ENCODE measurements around the gene PDIK1L. TPM values are rescaled to one million over a fixed set of nuclear protein-coding genes. Genes with fewer than 3 reads are reported as not detected.

Gene PDIK1L
- total and polyA plus RNA-seq, 9 of the 15 experiments (the other 6 are each of a cell fraction or from before 2014, with no cell fraction given): 12.8 to 30.2 (median 21.5) TPM

DNA sequence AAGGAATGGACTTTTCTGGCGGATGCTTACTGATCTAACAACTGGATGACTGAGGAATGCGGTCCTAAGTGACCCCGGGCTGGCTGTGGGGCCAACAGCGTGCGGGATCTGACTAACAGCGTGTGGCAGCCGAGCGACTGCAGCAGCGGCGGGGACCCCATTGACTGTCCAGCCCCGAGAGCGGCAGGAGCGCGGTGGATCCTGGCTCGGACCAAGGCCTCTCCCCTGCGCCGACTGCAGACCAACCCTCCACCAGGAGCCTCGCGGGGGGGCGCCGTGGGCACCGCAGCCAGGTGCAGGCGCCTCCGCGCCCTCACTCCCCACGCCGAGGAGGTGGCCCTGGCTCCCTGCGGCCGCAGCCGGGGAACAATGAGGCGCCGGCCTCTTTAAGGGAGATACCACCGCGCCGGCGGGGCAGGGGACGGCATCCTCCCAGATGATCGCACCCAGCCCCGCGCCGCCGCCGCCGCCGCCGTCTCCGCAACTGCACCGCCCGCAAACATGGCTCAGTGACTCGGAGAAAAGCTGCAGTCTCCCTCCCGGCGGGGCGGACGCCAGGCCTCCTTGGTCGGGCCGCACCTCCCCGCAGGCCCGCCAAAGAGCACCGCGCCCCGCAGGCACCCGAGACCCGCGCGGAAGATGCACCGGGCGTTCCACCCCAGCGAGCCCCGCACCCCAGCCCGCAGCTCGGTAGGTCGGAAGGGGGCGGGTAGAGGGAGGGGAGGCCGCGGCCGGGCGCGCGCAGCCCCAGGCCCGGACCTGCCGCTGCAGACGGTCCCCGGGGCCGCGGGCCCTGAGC is 694 bp upstream of the PDIK1L start (continued):
- TF ChIP-seq ZNF561 (CRISPR knock-in tag; conservative IDR thresholded peaks at IDR 0.05): no peak
- TF ChIP-seq, protein P1, sequence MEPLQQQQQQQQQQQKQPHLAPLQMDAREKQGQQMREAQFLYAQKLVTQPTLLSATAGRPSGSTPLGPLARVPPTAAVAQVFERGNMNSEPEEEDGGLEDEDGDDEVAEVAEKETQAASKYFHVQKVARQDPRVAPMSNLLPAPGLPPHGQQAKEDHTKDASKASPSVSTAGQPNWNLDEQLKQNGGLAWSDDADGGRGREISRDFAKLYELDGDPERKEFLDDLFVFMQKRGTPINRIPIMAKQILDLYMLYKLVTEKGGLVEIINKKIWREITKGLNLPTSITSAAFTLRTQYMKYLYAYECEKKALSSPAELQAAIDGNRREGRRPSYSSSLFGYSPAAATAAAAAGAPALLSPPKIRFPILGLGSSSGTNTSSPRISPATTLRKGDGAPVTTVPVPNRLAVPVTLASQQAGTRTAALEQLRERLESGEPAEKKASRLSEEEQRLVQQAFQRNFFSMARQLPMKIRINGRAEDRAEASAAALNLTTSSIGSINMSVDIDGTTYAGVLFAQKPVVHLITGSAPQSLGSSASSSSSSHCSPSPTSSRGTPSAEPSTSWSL (CRISPR knock-in tag; IDR thresholded peaks at IDR 0.05; ENCODE audit: borderline replicate concordance): peak; percentile 15; the same call in 1 of the 2 replicates
- 0 out of 2 replicates have a peak, but pooled peaks have one; percentile 20 for TF ChIP-seq ZNF584 (CRISPR knock-in tag; IDR thresholded peaks at IDR 0.05; ENCODE audit: low read depth)
- no peak for TF ChIP-seq ADNP (tag; IDR thresholded peaks at IDR 0.05)
- TF ChIP-seq ZNF79 (CRISPR knock-in tag; IDR thresholded peaks at IDR 0.05; ENCODE audit: low read depth): no peak
- TF ChIP-seq TOE1 (IDR thresholded peaks at IDR 0.05; ENCODE audit: borderline replicate concordance): peak; percentile 77; the same call in 1 of the 2 replicates
- peak; percentile 83; the same call in 1 of the 2 replicates for TF ChIP-seq TOE1 (CRISPR knock-in tag; IDR thresholded peaks at IDR 0.05; ENCODE audit: borderline replicate concordance, low read depth)
- TF ChIP-seq, protein P2, sequence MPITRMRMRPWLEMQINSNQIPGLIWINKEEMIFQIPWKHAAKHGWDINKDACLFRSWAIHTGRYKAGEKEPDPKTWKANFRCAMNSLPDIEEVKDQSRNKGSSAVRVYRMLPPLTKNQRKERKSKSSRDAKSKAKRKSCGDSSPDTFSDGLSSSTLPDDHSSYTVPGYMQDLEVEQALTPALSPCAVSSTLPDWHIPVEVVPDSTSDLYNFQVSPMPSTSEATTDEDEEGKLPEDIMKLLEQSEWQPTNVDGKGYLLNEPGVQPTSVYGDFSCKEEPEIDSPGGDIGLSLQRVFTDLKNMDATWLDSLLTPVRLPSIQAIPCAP (CRISPR knock-in tag; IDR thresholded peaks at IDR 0.05; ENCODE audit: borderline replicate concordance): peak; percentile 80; the same call in 1 of the 2 replicates
- TF ChIP-seq LARP7 (IDR thresholded peaks at IDR 0.05): no peak
- peak; percentile 42 for TF ChIP-seq NFIC (IDR thresholded peaks at IDR 0.05)
- no peak; the same call in none of the 2 replicates for TF ChIP-seq CBX1 (IDR thresholded peaks at IDR 0.05; ENCODE audit: low read depth)
- TF ChIP-seq, protein P3, sequence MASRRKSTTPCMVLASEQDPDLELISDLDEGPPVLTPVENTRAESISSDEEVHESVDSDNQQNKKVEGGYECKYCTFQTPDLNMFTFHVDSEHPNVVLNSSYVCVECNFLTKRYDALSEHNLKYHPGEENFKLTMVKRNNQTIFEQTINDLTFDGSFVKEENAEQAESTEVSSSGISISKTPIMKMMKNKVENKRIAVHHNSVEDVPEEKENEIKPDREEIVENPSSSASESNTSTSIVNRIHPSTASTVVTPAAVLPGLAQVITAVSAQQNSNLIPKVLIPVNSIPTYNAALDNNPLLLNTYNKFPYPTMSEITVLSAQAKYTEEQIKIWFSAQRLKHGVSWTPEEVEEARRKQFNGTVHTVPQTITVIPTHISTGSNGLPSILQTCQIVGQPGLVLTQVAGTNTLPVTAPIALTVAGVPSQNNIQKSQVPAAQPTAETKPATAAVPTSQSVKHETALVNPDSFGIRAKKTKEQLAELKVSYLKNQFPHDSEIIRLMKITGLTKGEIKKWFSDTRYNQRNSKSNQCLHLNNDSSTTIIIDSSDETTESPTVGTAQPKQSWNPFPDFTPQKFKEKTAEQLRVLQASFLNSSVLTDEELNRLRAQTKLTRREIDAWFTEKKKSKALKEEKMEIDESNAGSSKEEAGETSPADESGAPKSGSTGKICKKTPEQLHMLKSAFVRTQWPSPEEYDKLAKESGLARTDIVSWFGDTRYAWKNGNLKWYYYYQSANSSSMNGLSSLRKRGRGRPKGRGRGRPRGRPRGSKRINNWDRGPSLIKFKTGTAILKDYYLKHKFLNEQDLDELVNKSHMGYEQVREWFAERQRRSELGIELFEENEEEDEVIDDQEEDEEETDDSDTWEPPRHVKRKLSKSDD (conservative IDR thresholded peaks at IDR 0.05; ENCODE audit: low read length): 0 out of 2 replicates have a peak, but pooled peaks have one; percentile 31
- no peak for TF ChIP-seq HMG20B (CRISPR knock-in tag; IDR thresholded peaks at IDR 0.05)
- TF ChIP-seq RBM17 (IDR thresholded peaks at IDR 0.05; ENCODE audit: borderline replicate concordance, low read depth, low read length): no peak
- TF ChIP-seq NR3C1 (CRISPR knock-in tag; IDR thresholded peaks at IDR 0.05): peak; percentile 59; the same call in 1 of the 2 replicates
- TF ChIP-seq PPARD (CRISPR knock-in tag; IDR thresholded peaks at IDR 0.05): no peak
- peak; percentile 89 for TF ChIP-seq RBFOX2 (IDR thresholded peaks at IDR 0.05; ENCODE audit: low read depth, low read length)
- TF ChIP-seq HMGN3 (IDR thresholded peaks at IDR 0.05; ENCODE audit: borderline replicate concordance, extremely low read depth, insufficient read length, low read depth, low read length): peak; percentile 56
- no peak for TF ChIP-seq DNMT1 (IDR thresholded peaks at IDR 0.05)
- peak; percentile 73; the same call in 1 of the 2 replicates for TF ChIP-seq PHF8 (IDR thresholded peaks at IDR 0.05; ENCODE audit: borderline replicate concordance, low read length)
- no peak for TF ChIP-seq XRCC3 (IDR thresholded peaks at IDR 0.05)
- no peak for TF ChIP-seq XRCC5 (IDR thresholded peaks at IDR 0.05; ENCODE audit: low read depth, low read length)
- TF ChIP-seq NFRKB (IDR thresholded peaks at IDR 0.05; ENCODE audit: low read depth): peak; percentile 12; the same call in 1 of the 2 replicates
